DOHH2 (cell line): ENCODE results near the gene RAD23B.

Experiments
- EZH2phosphoT487 ChIP-seq: fragments of 200-600 bp; sonication (generic); IDR thresholded peaks from 2 replicates; pipeline ENCODE4 v1.6.1; 2017; ENCODE audit warnings: borderline replicate concordance, mild to moderate bottlenecking, antibody characterized with exemption, low read length, moderate library complexity, mixed read lengths
- TF ChIP-seq, protein P1 (sequence below): fragments of 200-600 bp; sonication (generic); IDR thresholded peaks from one replicate; pipeline ENCODE4 v1.5.1; 2014; ENCODE audit warnings: antibody characterized with exemption, mild to moderate bottlenecking, low read depth, low read length; ENCODE audit not compliant: poor library complexity, severe bottlenecking

DNA sequence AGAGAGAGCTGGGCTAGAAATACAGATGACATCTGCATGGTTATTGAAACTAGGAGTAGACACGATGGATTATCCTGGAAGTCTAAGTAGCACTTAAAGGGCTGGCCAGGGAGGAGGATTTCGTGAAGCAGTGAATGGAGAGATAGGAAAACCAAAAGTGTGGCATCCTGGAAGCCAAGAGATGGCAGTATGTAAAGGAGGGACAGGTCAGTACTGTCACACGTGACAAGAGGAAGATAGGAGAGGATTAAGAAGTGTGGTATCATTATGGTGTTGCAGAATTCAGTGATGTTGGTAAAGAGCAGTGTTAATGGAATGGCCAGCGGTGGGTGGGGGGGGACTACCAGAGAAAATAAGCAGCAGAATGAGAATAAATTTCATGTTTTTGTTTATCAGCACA, 11.7 kb downstream of the RAD23B start:
- no peak for TF ChIP-seq EZH2phosphoT487
- TF ChIP-seq, protein P1, sequence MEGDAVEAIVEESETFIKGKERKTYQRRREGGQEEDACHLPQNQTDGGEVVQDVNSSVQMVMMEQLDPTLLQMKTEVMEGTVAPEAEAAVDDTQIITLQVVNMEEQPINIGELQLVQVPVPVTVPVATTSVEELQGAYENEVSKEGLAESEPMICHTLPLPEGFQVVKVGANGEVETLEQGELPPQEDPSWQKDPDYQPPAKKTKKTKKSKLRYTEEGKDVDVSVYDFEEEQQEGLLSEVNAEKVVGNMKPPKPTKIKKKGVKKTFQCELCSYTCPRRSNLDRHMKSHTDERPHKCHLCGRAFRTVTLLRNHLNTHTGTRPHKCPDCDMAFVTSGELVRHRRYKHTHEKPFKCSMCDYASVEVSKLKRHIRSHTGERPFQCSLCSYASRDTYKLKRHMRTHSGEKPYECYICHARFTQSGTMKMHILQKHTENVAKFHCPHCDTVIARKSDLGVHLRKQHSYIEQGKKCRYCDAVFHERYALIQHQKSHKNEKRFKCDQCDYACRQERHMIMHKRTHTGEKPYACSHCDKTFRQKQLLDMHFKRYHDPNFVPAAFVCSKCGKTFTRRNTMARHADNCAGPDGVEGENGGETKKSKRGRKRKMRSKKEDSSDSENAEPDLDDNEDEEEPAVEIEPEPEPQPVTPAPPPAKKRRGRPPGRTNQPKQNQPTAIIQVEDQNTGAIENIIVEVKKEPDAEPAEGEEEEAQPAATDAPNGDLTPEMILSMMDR: no peak
